Astrocyte (in vitro differentiated cells and primary cell): ENCODE results near the gene CACNA1F. TPM values are rescaled to one million over a fixed set of nuclear protein-coding genes. Genes with fewer than 3 reads are reported as not detected.

ENCODE experiments used
- DNase-seq: peaks from one replicate; pipeline ENCODE4 v3.0.0-alpha.2; 2010; ENCODE audit warnings: low read depth
- FAIRE-seq: peaks from 2 replicates; lab custom pipeline; 2011; peaks lifted over from hg19 to GRCh38; lab: Jason Lieb, UNC
- H2AFZ ChIP-seq: 2 replicates; pipeline ENCODE4 v1.6.0; 2012; ENCODE audit warnings: low read depth, low read length, inconsistent platforms
- H3K27ac ChIP-seq: 2 replicates; pipeline ENCODE4 v1.5.1; 2011; ENCODE audit warnings: low read depth, low read length, inconsistent platforms
- H3K27me3 ChIP-seq: 2 replicates; pipeline ENCODE4 v1.6.0; 2011; ENCODE audit warnings: low read length, inconsistent platforms; ENCODE audit not compliant: insufficient read depth
- H3K36me3 ChIP-seq: 2 replicates; pipeline ENCODE4 v1.5.1; 2011; ENCODE audit warnings: low read length, inconsistent platforms; ENCODE audit not compliant: insufficient read depth
- H3K4me1 ChIP-seq: 2 replicates; pipeline ENCODE4 v1.5.1; 2011; ENCODE audit warnings: low read length, inconsistent platforms; ENCODE audit not compliant: insufficient read depth
- H3K4me2 ChIP-seq: 2 replicates; pipeline ENCODE4 v1.6.0; 2012; ENCODE audit warnings: low read length, inconsistent platforms
- H3K4me3 ChIP-seq: 2 replicates; pipeline ENCODE4 v1.5.1; 2011; ENCODE audit warnings: low read depth, mild to moderate bottlenecking, low read length, inconsistent platforms; ENCODE audit not compliant: insufficient read depth
- H3K79me2 ChIP-seq: 2 replicates; pipeline ENCODE4 v1.6.0; 2012; ENCODE audit warnings: mild to moderate bottlenecking, low read length, inconsistent platforms; ENCODE audit not compliant: insufficient read depth
- H3K9ac ChIP-seq: 2 replicates; pipeline ENCODE4 v1.6.0; 2012; ENCODE audit warnings: mild to moderate bottlenecking, low read length, inconsistent platforms
- H3K9me3 ChIP-seq: 2 replicates; pipeline ENCODE4 v1.5.1; 2012; ENCODE audit warnings: low read depth, mild to moderate bottlenecking, low read length, inconsistent platforms; ENCODE audit not compliant: insufficient read depth
- H4K20me1 ChIP-seq: 2 replicates; pipeline ENCODE4 v1.6.0; 2012; ENCODE audit warnings: low read length, inconsistent platforms; ENCODE audit not compliant: insufficient read depth
- H3K27ac Mint-ChIP-seq: one replicate; pipeline ENCODE4 v1.8.0; 2021; ENCODE audit warnings: mild to moderate bottlenecking, mixed read lengths; ENCODE audit not compliant: unreplicated experiment
- H3K27me3 Mint-ChIP-seq: one replicate; pipeline ENCODE4 v1.8.0; 2021; ENCODE audit warnings: low read depth, mixed read lengths; ENCODE audit not compliant: unreplicated experiment
- H3K36me3 Mint-ChIP-seq: one replicate; pipeline ENCODE4 v1.8.0; 2021; ENCODE audit warnings: low read depth, mixed read lengths; ENCODE audit not compliant: unreplicated experiment
- H3K4me1 Mint-ChIP-seq: one replicate; pipeline ENCODE4 v1.8.0; 2021; ENCODE audit warnings: low read depth, mixed read lengths; ENCODE audit not compliant: unreplicated experiment
- H3K4me3 Mint-ChIP-seq: one replicate; pipeline ENCODE4 v1.8.0; 2021; ENCODE audit warnings: mild to moderate bottlenecking, moderate library complexity, mixed read lengths; ENCODE audit not compliant: unreplicated experiment
- H3K9me3 Mint-ChIP-seq: one replicate; pipeline ENCODE4 v1.8.0; 2021; ENCODE audit warnings: mild to moderate bottlenecking, mixed read lengths; ENCODE audit not compliant: unreplicated experiment
- CTCF ChIP-seq: IDR thresholded peaks from 2 replicates; pipeline ENCODE4 v1.5.1; 2011; ENCODE audit warnings: low read depth, mild to moderate bottlenecking, inconsistent platforms, low read length, moderate library complexity; ENCODE audit not compliant: insufficient read depth
- EZH2 ChIP-seq: IDR thresholded peaks from 2 replicates; pipeline ENCODE4 v1.6.1; 2012; ENCODE audit warnings: mild to moderate bottlenecking, low read length, inconsistent platforms; ENCODE audit not compliant: insufficient read depth
- total RNA-seq: library from RNA; stranded (reverse); gene quantifications from 2 replicates; pipeline ENCODE4 v1.2.1, GENCODE V29; 2021

CACNA1F gene
- total RNA-seq, 1 donor from 2014 or later = not detected

- Histone ChIP-seq H3K79me2 (no peaks in the 10 kb centered on the region), H3K9ac (no peak overlapping the region), H3K27ac (no peak overlapping the region), H4K20me1 (no peaks in the 10 kb centered on the region), H3K27me3 (no peaks in the 10 kb centered on the region), H3K9me3 (no peaks in the 10 kb centered on the region), H3K4me2 (no peak overlapping the region), H3K4me1 (no peaks in the 10 kb centered on the region), H2AFZ (no peak overlapping the region), H3K4me3 (no peak overlapping the region), H3K36me3 (no peaks in the 10 kb centered on the region)
- Mint-ChIP-seq H3K27me3 (no peaks in the 10 kb centered on the region), H3K36me3 (peaks cover 6% of the 10 kb centered on the region), H3K4me3 (no peak overlapping the region), H3K27ac (no peak overlapping the region), H3K9me3 (no peaks in the 10 kb centered on the region), H3K4me1 (no peaks in the 10 kb centered on the region)
- DNase-seq (no peak), FAIRE-seq (no peak)
- TF ChIP-seq EZH2 (no peak), CTCF (no peak)
Observed at GRCh38 chrX:49246541-49246940, 13.4 kb upstream of the CACNA1F start.

- H3K9me3 Mint-ChIP-seq = no peaks in the 10 kb centered on the region
- Histone ChIP-seq H3K4me1 (no peaks in the 10 kb centered on the region), H3K79me2 (no peaks in the 10 kb centered on the region), H3K27ac (no peak overlapping the region), H3K36me3 (no peaks in the 10 kb centered on the region), H3K9me3 (no peaks in the 10 kb centered on the region), H4K20me1 (no peaks in the 10 kb centered on the region), H3K4me2 (no peak overlapping the region), H3K4me3 (no peak overlapping the region), H3K27me3 (no peaks in the 10 kb centered on the region), H3K9ac (no peak overlapping the region), H2AFZ (no peak overlapping the region)
- H3K27ac Mint-ChIP-seq = no peak overlapping the region
- H3K27me3 Mint-ChIP-seq = no peaks in the 10 kb centered on the region
- H3K36me3 Mint-ChIP-seq = no peaks in the 10 kb centered on the region
- TF ChIP-seq CTCF (no peak), EZH2 (no peak)
- FAIRE-seq (no peak), DNase-seq (no peak)
- no peak overlapping the region for H3K4me3 Mint-ChIP-seq
- no peaks in the 10 kb centered on the region for H3K4me1 Mint-ChIP-seq
Observed at GRCh38 chrX:49244207-49244606, 11.1 kb upstream of the CACNA1F start.

GRCh38 chrX:49243166-49243565 lies 10.0 kb upstream of the CACNA1F start:
- no peaks in the 10 kb centered on the region for H3K79me2 ChIP-seq
- no peaks in the 10 kb centered on the region for H3K27me3 Mint-ChIP-seq
- no peak overlapping the region for H3K4me2 ChIP-seq
- no peaks in the 10 kb centered on the region for H3K27me3 ChIP-seq
- no peaks in the 10 kb centered on the region for H3K9me3 Mint-ChIP-seq
- H3K9ac ChIP-seq = no peak overlapping the region
- no peak for TF ChIP-seq CTCF
- no peak for TF ChIP-seq EZH2
- no peak overlapping the region for H3K27ac Mint-ChIP-seq
- DNase-seq (no peak), FAIRE-seq (no peak)
- no peaks in the 10 kb centered on the region for H3K4me1 ChIP-seq
- no peak overlapping the region for H3K4me3 ChIP-seq
- H2AFZ ChIP-seq = no peak overlapping the region
- no peaks in the 10 kb centered on the region for H3K9me3 ChIP-seq
- H4K20me1 ChIP-seq = no peaks in the 10 kb centered on the region
- H3K36me3 Mint-ChIP-seq = no peaks in the 10 kb centered on the region
- no peaks in the 10 kb centered on the region for H3K36me3 ChIP-seq
- no peak overlapping the region for H3K27ac ChIP-seq
- H3K4me1 Mint-ChIP-seq = no peaks in the 10 kb centered on the region
- H3K4me3 Mint-ChIP-seq = no peak overlapping the region
